Sciatic nerve (tissue), 2 donors: ENCODE results near the gene KCNH8. TPM values are rescaled to one million over a fixed set of nuclear protein-coding genes. Genes with fewer than 3 reads are reported as not detected.

ENCODE experiments used
- ATAC-seq: fragments of 200-7000 bp; cut with Tn5 transposase; one replicate; pipeline ENCODE4 v1.9.1; 2020; ENCODE audit warnings: mild to moderate bottlenecking, moderate library complexity
- DNase-seq: peaks from one replicate; pipeline ENCODE4 v3.0.0-alpha.2; 2020; ENCODE audit warnings: low spot score
- intact Hi-C: fragments of 100-400 bp; cut with DNase I; formaldehyde crosslinking; loops from one replicate; pipeline ENCODE4 v1.14.2; 2022
- total RNA-seq: library from RNA; stranded (reverse); fragmentation: NEBNext Ultra II Directional; extraction: Animal tissue kit (Norgen Biotek cat#: 25700); gene quantifications from one replicate; pipeline ENCODE4 v1.2.1, GENCODE V29; 2021
- donor health status: DM: no; HTN: no; CAD: no.
- donor health status: DM: no; HTN: no; CAD: no.

KCNH8 gene
- total RNA-seq, 1 donor from 2014 or later, result 2.1 TPM

DNA sequence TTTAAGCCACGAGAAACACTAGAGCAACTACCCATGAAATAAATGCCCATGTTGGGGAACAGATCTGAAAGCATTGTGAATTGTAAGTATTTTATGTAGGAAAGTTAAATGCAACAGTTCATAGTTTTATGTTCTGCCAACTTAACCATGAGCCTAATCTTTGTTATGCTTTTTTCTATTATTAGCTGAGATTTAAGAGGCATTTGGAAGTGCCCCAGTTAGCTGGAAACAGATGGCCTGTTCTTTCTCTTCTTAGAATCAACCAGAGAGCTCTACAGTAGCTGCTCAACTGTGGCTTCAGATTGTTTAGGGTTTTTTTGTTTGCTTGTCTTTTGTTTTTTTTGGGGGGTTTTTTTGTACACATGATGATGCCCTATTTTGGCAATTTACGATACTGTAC, 284.4 kb downstream of the KCNH8 start:
- intact Hi-C loops, result no loop called here

DNA sequence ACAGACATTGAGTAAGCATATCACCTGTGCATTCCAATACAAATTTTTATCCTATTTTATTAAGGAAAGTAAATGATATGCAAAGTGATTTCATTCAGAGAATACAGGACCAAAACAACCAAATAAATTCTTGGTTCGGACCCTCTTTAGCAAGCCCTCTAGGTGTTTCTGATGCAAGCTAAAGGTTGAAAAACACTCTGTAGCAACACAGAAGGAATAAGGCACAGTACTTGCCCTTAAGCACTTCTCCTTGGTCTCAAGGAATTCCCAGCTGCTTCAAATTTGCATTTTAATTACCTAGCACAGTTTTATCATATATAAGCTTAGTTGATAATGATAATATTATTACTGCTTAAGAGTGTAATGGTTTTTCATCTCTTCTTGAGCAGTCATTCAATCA, 288.4 kb downstream of the KCNH8 start:
- ATAC-seq (no peak), DNase-seq (no peak)
- intact Hi-C loops, result no loop called here

More for the DNA sequence above, 284.4 kb downstream of the KCNH8 start:
- no peak for DNase-seq
- ATAC-seq, result no peak

DNA sequence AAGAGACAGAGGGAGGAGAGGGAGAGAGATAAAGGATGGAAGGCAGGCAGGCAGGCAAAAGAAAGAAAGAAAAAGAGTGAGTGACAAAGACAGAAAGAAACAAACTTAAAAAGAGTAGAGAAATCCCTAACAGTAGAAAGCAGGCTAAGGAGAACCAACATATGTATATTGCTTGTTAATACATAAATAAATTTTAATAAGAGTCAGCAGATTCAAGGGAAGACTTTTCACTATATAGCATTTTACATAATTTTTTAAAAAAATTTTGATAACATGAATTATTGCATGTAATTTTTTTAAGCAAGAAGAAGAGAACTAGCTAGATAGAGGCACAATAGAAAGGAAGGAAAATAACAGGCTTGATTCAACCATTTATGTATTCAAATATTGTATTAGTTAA, 291.6 kb downstream of the KCNH8 start:
- no peak for ATAC-seq

DNA sequence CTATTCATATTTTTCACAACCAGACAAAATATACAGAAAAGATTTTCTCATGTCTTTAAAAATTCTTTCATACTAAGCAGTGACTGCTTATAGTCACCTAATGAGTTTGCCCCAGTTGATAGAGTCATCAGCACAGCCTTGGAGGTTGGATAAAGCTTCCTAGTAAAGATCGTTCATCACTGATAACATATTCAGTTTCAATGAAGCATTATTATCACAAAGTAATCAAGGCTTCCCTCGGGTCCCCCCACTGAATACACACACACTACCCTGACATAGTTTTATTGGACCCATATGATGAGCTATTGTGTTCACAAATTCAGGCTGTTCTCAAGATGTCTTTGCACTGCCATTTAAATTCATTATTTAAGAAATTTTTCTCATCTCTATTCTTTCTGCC, 297.8 kb downstream of the KCNH8 start:
- no peak for DNase-seq
- ATAC-seq, result no peak
- intact Hi-C loops, result no loop called here

More for the DNA sequence above, 291.6 kb downstream of the KCNH8 start:
- DNase-seq, result no peak
- intact Hi-C loops, result no loop called here

DNA sequence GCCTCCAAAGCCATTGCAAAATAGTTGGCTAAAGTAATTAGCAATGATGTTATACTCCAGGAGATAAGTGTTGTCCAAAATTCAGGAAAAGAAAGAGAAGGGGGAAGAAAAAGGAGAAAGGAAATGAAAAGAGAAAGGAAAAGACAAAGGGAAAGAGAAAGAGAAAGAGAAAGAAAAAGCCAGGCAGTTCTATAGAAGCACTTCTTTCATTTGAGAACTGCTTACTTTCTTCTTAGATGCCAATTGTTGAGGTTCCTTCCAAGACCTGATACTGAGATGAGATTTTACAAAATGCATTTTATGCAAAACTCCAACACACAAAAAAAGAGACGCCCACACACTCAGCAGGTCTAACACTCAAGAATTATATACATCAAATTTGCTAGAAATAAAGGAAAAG, 298.4 kb downstream of the KCNH8 start:
- intact Hi-C loops, result no loop called here
- no peak for DNase-seq
- no peak for ATAC-seq

DNA sequence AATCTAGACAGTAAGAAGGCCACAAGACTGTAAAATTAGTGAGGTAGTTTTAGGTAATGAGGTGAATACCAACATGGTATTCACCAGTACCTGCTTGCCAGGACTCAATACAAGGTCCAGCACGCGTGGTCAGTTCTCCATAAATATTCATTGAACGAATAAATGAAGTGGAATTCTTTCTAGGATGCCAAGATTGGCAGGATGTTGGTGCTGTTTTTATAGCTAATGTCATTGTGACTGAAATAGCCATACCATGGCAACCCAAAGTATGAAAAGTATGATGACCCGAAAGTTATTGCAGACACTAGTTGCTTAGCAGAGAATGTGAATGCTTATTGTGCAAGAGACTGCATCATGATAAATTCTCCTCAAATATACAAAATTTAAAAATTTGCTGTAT, 307.2 kb downstream of the KCNH8 start:
- DNase-seq (no peak), ATAC-seq (no peak)
- intact Hi-C loops, result no loop called here

DNA sequence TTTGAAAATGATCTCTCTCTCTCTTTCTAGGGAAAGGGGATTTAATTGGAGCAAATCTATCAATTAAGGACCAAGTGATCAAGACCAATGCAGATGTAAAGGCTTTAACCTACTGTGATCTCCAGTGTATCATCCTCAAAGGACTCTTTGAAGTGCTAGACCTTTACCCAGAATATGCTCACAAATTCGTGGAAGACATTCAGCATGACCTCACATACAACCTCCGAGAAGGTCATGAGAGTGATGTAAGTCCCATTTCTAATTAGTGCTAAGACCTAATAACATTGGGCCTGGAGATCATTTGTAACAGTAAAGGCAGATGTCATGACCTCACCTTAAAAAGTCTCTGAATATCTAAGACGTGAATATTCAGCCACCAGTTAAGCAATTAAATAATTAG, 308.4 kb downstream of the KCNH8 start:
- intact Hi-C loops, result no loop called here
- ATAC-seq, result no peak
- DNase-seq, result no peak

DNA sequence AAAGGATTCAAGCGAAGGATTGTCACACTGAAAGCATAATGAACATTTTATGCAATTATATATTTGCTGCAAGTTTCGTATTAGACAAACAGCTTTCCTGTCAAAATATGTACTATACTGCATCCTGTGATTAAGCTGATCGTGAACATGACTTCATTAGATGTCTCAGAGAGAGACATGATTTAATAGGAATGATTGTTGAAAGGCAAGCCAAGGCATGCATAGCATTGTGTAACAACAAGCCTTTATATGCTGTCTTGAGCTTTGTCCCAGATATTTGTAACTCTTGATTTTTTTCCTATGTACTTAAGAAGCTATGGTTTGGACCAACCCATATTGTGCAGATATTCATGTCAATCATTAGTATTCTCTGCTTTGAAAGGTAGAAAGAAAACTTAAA, 309.1 kb downstream of the KCNH8 start:
- no peak for DNase-seq
- ATAC-seq, result no peak
- intact Hi-C loops, result no loop called here

DNA sequence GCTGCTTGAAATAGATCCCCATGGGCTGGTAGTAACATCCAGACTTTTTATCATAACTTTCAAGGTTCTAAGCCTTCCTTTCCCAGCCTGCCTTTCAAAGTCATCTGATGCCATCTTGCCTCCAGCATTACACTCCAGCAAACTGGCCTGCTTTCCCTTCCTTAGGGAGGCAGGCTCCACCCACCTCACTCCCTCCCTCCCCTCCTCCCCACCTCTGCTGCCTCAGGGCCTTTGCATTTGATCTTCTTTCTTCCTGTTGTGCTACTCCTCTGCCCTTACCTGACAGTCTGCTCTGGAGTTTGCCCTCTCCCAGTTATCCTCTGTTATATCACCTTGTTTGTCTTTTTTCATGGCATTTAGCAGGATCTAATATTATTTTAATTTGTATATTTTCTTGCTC, 319.5 kb downstream of the KCNH8 start:
- ATAC-seq (no peak), DNase-seq (no peak)
- intact Hi-C loops, result no loop called here

DNA sequence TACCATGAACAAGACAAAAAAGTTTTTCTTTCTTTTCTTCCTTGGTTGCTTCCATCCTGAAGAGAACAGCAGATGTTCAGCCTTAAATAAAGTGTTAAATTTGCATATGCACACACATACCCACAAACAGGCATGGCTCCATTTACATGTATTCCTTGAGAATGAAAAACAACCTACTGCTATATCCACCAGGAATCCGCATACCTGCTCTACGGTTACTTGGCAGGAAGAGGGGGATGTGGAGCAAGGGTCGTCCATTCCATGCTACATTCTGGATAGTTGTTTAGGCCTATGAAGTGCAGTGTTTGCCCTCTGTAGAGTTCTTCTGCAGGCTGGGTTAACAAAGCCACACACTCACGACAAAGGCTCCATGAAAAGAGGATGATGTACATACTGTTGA, 322.8 kb downstream of the KCNH8 start:
- intact Hi-C loops, result no loop called here
- ATAC-seq (no peak), DNase-seq (no peak)

DNA sequence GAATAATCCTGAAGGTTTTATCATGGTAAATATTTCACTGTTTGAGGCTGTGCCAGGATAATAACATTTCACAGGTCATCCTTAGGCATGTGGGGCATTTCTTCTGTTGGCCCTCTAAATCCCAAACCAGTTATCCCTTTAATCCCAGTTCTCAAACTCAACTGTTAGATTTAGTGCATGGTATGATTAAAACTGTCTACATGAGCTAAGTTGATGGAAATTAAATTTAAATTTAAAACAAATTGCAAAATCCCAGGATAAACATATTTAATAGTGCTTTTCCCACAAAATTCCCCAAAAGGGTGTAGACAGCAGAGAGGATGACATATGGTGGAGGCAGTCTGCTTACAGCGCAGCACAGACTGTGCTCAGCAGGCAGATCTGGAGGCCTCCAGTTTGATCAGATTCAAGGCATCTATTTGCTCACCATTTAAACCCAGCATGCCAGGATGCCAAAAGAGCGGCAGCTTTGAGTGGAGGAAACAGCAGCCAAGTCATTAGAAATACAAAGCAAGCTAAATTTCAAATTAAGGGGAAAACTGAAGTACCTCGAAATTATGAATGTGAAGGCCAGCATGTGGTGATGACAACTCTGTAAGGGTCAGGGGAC, 325.8 kb downstream of the KCNH8 start:
- no peak for ATAC-seq
- DNase-seq, result no peak
- intact Hi-C loops, result no loop called here

DNA sequence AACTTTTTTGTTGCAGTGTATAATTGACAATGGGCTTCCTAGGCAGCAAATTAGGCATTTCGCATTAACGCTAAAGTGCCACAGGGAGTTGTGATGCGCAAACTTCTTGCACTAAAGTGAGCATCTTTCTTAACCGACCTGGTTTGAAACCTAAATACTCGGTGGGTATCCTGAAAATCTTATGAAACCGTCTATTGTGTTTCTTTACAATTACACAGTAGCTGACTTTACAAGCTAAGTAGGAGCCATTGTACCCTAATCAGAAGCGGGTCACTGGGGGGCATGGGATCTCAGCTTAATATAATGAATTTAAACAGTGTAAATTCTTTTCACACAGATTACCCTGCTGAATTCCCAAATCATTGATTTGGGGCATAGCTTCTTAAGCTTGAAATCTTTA, 328.0 kb downstream of the KCNH8 start:
- DNase-seq (no peak), ATAC-seq (no peak)
- intact Hi-C loops, result no loop called here

DNA sequence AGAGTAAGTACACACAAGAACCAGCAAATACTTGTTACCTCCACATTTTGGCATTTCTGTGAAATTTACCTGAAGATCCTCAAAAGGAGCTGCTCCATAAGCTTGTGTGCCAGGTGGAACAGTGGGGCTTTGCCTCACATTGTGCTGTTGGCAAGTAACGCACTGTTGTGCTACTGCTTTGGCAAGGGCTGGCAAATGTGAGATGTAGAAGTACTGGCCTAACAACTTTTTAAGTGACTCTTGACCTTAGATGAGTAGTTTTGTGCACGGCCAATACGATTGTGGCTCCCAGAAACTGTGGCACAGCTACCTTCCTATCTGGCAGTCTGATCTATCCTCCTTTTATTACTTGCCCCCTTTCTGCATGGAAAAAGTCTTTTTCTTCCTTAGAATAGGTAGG, 337.0 kb downstream of the KCNH8 start:
- ATAC-seq, result no peak
- no peak for DNase-seq
- intact Hi-C loops, result no loop called here

DNA sequence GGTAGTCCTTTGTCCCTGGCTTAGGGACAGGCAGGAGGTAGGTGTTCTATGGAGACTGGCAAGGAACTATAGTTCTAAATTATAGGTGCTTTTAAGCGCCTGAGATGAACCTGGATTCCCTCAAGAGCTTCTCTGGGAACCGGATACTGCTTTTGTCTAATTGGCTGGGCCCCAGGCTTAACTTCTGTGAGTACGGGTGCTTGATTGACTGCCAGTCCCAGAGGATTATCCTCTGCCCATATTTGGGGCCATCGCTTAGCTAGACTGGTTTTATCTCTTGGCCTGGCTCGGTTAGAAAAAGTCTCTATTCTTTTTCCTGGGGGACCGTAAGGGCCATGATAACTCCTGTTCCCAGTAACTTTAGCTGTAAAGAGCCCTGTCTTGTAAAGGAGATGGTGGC, 339.1 kb downstream of the KCNH8 start:
- ATAC-seq (no peak), DNase-seq (no peak)
- intact Hi-C loops, result no loop called here

DNA sequence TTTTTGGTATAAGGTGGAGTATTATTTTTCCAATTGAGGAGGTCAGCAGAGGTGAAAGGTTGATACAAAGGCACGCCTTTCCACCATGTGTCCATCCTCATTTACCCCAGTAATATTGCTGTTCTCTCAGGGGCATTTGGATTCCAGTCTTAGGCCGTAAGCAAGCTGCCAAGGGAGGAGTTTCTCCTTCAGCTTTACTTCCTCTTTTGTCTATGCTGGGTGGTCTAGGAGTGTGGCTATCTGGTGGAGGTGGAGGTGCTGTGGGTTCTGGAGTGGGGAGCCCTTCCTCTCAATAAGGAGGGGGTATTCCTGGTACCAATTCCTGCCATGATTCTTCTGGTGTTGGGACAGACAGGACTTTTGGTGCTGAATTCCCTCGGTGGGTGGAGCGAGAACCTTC, 340.6 kb downstream of the KCNH8 start:
- intact Hi-C loops, result no loop called here
- ATAC-seq (no peak), DNase-seq (no peak)

DNA sequence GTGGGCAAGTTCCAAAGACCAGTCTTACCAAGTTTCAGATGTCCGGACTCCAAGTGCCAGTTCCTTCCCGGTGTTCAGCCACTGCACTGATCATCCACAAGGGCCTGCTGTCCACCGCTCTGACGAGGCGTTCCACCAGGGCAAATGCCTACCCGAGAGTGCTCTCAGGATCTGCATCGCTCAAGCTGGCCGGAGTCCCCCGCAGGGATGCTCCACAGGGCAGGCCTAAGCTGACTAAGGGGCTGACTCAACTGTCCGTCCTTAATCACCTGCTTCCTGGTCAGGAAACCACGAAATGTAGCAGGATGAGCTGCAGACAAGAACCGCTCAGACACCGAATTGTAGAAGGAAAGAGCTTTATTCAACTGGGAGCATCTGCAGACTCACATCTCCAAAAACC, 341.6 kb downstream of the KCNH8 start:
- intact Hi-C loops, result no loop called here
- DNase-seq, result no peak
- no peak for ATAC-seq

DNA sequence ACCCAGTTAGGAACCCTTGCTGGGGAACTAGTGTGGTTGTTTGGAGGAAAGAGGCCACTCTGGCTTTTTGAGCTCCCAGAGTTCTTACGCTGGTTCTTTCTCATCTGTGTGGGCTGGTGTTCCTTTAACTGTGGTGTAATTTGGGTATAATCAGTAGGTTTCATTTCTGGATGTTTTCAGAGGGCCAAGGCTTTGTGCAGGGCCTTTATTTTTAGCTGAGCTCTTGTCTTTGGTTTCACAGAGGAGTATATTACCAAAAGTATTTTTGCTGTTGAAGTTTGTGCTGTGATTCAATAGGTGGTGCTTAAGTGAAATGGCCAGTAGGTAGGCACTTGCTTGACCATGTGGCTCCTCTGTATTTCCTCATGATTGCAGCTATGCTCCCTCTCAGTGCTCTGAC, 357.9 kb downstream of the KCNH8 start:
- ATAC-seq (no peak), DNase-seq (no peak)
- intact Hi-C loops, result no loop called here

DNA sequence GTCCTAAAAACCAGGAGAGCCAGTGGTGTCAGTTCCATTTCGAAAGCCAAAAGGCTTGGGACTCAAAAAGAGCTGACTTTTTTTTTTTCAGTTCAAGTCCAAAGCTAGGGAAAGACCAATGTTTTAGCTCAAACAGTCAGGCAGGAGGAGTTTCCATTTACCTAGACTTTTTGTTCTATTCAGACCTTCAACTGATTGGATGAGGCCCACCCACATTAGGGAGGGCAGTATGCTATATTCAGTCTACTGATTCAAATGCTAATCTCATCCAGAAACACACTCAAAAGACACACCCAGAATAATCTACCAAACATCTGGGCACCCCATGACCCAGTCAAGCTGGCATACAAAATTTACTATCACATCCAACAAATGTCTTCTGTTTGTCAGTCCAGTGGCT, 374.0 kb downstream of the KCNH8 start:
- intact Hi-C loops, result no loop called here
- no peak for DNase-seq
- no peak for ATAC-seq

DNA sequence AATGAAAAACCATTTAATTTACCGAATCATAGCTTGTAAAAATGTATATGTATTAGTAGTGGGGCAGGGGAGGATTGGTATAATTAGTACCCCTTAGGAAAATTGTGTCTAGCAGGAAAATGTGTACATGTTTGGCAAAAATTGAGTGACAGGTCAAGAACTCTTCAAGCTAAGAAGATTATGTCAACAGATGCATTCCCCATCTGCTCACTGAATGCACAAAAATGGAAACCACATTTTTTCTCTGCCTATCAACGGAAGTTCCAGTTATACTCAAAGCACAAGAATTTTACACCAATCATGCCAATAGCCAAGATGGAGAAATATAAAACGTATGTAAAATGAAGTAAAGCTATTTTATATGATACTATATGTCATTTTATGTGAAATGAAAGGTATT, 377.8 kb downstream of the KCNH8 start:
- DNase-seq (no peak), ATAC-seq (no peak)
- intact Hi-C loops, result no loop called here

DNA sequence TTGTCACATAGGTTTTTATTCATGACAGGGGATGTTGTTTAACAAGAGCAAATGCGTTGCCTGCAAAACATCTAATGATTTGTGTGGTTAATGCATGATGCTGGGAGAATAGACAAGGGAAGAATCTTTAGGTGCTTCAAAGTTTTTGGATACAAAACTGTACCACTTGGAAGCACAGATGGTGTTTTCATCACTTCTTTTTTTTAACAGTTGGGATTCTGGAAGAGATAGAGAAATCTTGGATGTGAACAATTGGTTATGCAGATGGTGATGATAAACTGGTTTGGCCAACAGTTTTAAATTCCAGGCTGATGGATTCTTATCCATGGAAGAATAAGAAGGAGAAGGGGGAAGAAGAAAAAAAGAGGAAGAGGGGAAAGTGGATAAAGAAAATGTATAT, 379.4 kb downstream of the KCNH8 start:
- ATAC-seq (no peak), DNase-seq (no peak)
- intact Hi-C loops, result no loop called here

DNA sequence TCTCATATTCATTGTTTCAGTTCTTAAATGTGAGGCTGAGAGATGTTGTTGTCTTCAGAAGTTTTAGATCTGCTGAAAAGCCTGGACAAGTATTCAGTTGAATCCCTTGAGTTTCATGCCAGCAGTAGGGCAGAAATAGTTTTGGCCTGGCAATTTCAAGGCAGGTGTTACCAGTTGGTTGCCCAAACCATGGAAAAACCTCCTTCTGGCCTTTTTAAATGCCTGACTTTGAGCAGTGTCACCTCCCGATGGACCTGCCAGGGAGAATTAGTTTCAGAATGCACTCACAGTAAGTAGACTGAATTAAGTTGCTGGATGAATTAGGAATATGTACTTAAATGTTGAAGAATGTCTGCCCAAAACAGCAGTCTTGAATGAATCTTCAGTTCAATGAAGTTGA, 383.1 kb downstream of the KCNH8 start:
- intact Hi-C loops, result no loop called here
- DNase-seq (no peak), ATAC-seq (no peak)
